ENCODE data around the gene NR0B1.

The NR0B1 gene

GRCh38 chrX:30275498-30275897, 33.7 kb downstream of the NR0B1 start:
- DNase-seq (ENCODE audit: low read depth in 1 of 2, low spot score in 1 of 2): no peak

GRCh38 chrX:30270639-30271038, 38.6 kb downstream of the NR0B1 start:
- DNase-seq (ENCODE audit: low read depth in 1 of 2, low spot score in 1 of 2): no peak

GRCh38 chrX:30262763-30263162, 46.4 kb downstream of the NR0B1 start:
- DNase-seq (ENCODE audit: low read depth in 1 of 2, low spot score in 1 of 2): no peak

GRCh38 chrX:30261012-30261411, 48.2 kb downstream of the NR0B1 start:
- no peak for DNase-seq (ENCODE audit: low read depth in 1 of 2, low spot score in 1 of 2)

GRCh38 chrX:30259927-30260326, 49.3 kb downstream of the NR0B1 start:
- no peak for DNase-seq (ENCODE audit: low read depth in 1 of 2, low spot score in 1 of 2)
